Hepatocyte (in vitro differentiated cells): ENCODE results near the gene CPNE4. TPM values are rescaled to one million over a fixed set of nuclear protein-coding genes. Genes with fewer than 3 reads are reported as not detected.

Source experiments
- DNase-seq: peaks from one replicate; pipeline ENCODE4 v3.0.0-alpha.2; 2016; ENCODE audit warnings: low spot score
- H2AFZ ChIP-seq: fragments of 200-600 bp; sonication (generic); 2 replicates; pipeline ENCODE4 v1.6.0; 2016; ENCODE audit warnings: antibody characterized with exemption, mild to moderate bottlenecking
- H3K27ac ChIP-seq: fragments of 200-600 bp; sonication (generic); 2 replicates; pipeline ENCODE4 v1.5.1; 2016; ENCODE audit warnings: mild to moderate bottlenecking
- H3K27me3 ChIP-seq: fragments of 200-600 bp; sonication (generic); 2 replicates; pipeline ENCODE4 v1.6.1; 2016
- H3K36me3 ChIP-seq: fragments of 200-600 bp; sonication (generic); replicated peaks from 2 replicates; pipeline ENCODE4 v1.5.1; 2016; ENCODE audit warnings: low read depth; ENCODE audit not compliant: insufficient read depth
- H3K4me1 ChIP-seq: fragments of 200-600 bp; sonication (generic); 2 replicates; pipeline ENCODE4 v1.5.1; 2016; ENCODE audit warnings: mild to moderate bottlenecking, moderate library complexity; ENCODE audit not compliant: insufficient read depth
- H3K4me2 ChIP-seq: fragments of 200-600 bp; sonication (generic); 2 replicates; pipeline ENCODE4 v1.6.0; 2016
- H3K4me3 ChIP-seq: fragments of 200-600 bp; sonication (generic); 2 replicates; pipeline ENCODE4 v1.5.1; 2016; ENCODE audit warnings: mild to moderate bottlenecking
- H3K79me2 ChIP-seq: fragments of 200-600 bp; sonication (generic); 2 replicates; pipeline ENCODE4 v1.6.0; 2017; ENCODE audit warnings: mild to moderate bottlenecking
- H3K9me2 ChIP-seq: fragments of 200-600 bp; sonication (generic); replicated peaks from 2 replicates; pipeline ENCODE4 v1.6.0; 2017; ENCODE audit warnings: mild to moderate bottlenecking; ENCODE audit not compliant: insufficient read depth
- H3K9me3 ChIP-seq: fragments of 200-600 bp; sonication (generic); 2 replicates; pipeline ENCODE4 v1.5.1; 2016; ENCODE audit warnings: low read depth, mild to moderate bottlenecking
- H4K20me1 ChIP-seq: fragments of 200-600 bp; sonication (generic); 2 replicates; pipeline ENCODE4 v1.6.0; 2016; ENCODE audit warnings: mild to moderate bottlenecking; ENCODE audit not compliant: insufficient read depth, poor library complexity, severe bottlenecking
- CTCF ChIP-seq: fragments of 200-600 bp; sonication (generic); IDR thresholded peaks from 2 replicates; pipeline ENCODE4 v1.5.1; 2016; ENCODE audit warnings: antibody characterized with exemption, mild to moderate bottlenecking; ENCODE audit not compliant: poor library complexity
- EZH2 ChIP-seq: fragments of 200-600 bp; sonication (generic); IDR thresholded peaks from 2 replicates; pipeline ENCODE4 v1.6.1; 2016; ENCODE audit warnings: antibody characterized with exemption, mild to moderate bottlenecking, borderline replicate concordance
- EZH2phosphoT487 ChIP-seq: fragments of 200-600 bp; sonication (generic); IDR thresholded peaks from one replicate; pipeline ENCODE4 v1.6.1; 2018; ENCODE audit warnings: antibody characterized with exemption, mild to moderate bottlenecking, low read depth, moderate library complexity; ENCODE audit not compliant: unreplicated experiment, severe bottlenecking
- WGBS: methylation state at CpG from one replicate; pipeline ENCODE4 v1.1.6; 2016; ENCODE audit warnings: low lambda C conversion rate; ENCODE audit errors: missing lambda C conversion rate; 5-methylcytosine and 5-hydroxymethylcytosine counted together
- polyA plus RNA-seq: library from polyadenylated mRNA; unstranded; fragments of >200 nt; fragmentation: Nextera tagmentation; extraction: Ambion mirVana; gene quantifications from 2 replicates; pipeline ENCODE4 v1.2.1, GENCODE V29; 2016
- total RNA-seq: library from RNA; depleted of rRNA; stranded (reverse); fragments of >200 nt; gene quantifications from 2 replicates; pipeline ENCODE4 v1.2.3, GENCODE V29; 2014

The CPNE4 gene
- total and polyA plus RNA-seq, 2 experiments from 2014 or later = 0.37 to 0.52 TPM

GRCh38 chr3:131739211-131739610, 295.6 kb downstream of the CPNE4 start:
- Histone ChIP-seq H3K4me3 (no peak overlapping the region), H3K4me2 (no peak overlapping the region), H3K9me3 (no peaks in the 10 kb centered on the region), H3K4me1 (no peaks in the 10 kb centered on the region), H3K9me2 (no peaks in the 10 kb centered on the region), H4K20me1 (no peaks in the 10 kb centered on the region), H3K27me3 (no peaks in the 10 kb centered on the region), H2AFZ (no peak overlapping the region), H3K27ac (no peak overlapping the region), H3K36me3 (no peaks in the 10 kb centered on the region), H3K79me2 (no peaks in the 10 kb centered on the region)
- TF ChIP-seq EZH2 = no peak
- no peak for TF ChIP-seq CTCF
- no peak for TF ChIP-seq EZH2phosphoT487
- no peak for DNase-seq
- 40% methylated on average over 1 of the region's 1 CpG for WGBS

GRCh38 chr3:131738095-131738494, 296.7 kb downstream of the CPNE4 start:
- Histone ChIP-seq H3K4me2 (no peak overlapping the region), H3K36me3 (no peaks in the 10 kb centered on the region), H3K27ac (no peak overlapping the region), H3K9me2 (no peaks in the 10 kb centered on the region), H3K27me3 (no peaks in the 10 kb centered on the region), H3K79me2 (no peaks in the 10 kb centered on the region), H4K20me1 (no peaks in the 10 kb centered on the region), H2AFZ (no peak overlapping the region), H3K4me1 (no peaks in the 10 kb centered on the region), H3K4me3 (no peak overlapping the region), H3K9me3 (no peaks in the 10 kb centered on the region)
- TF ChIP-seq CTCF (no peak), EZH2phosphoT487 (no peak), EZH2 (no peak)
- DNase-seq = no peak
- 76% methylated on average over 2 of the region's 2 CpGs for WGBS

- H3K27me3 ChIP-seq = no peaks in the 10 kb centered on the region
- DNase-seq = no peak
- TF ChIP-seq EZH2phosphoT487 = no peak
- TF ChIP-seq EZH2 = no peak
- TF ChIP-seq CTCF = no peak
- H3K9me2 ChIP-seq = no peaks in the 10 kb centered on the region
- no peak overlapping the region for H3K4me2 ChIP-seq
- no peaks in the 10 kb centered on the region for H4K20me1 ChIP-seq
- no peaks in the 10 kb centered on the region for H3K4me1 ChIP-seq
- no peaks in the 10 kb centered on the region for H3K9me3 ChIP-seq
- no peak overlapping the region for H3K27ac ChIP-seq
- no peak overlapping the region for H2AFZ ChIP-seq
- H3K36me3 ChIP-seq = no peaks in the 10 kb centered on the region
- H3K4me3 ChIP-seq = no peak overlapping the region
- no peaks in the 10 kb centered on the region for H3K79me2 ChIP-seq
Observed at GRCh38 chr3:131735544-131735943, 299.3 kb downstream of the CPNE4 start.

- H3K4me1 ChIP-seq = no peaks in the 10 kb centered on the region
- H3K4me2 ChIP-seq = no peak overlapping the region
- H3K27ac ChIP-seq = no peak overlapping the region
- no peaks in the 10 kb centered on the region for H3K9me2 ChIP-seq
- H3K4me3 ChIP-seq = no peak overlapping the region
- DNase-seq = no peak
- H3K79me2 ChIP-seq = no peaks in the 10 kb centered on the region
- H4K20me1 ChIP-seq = no peaks in the 10 kb centered on the region
- no peak overlapping the region for H2AFZ ChIP-seq
- H3K27me3 ChIP-seq = no peaks in the 10 kb centered on the region
- TF ChIP-seq EZH2phosphoT487 (no peak), EZH2 (no peak), CTCF (no peak)
- no peaks in the 10 kb centered on the region for H3K36me3 ChIP-seq
- H3K9me3 ChIP-seq = no peaks in the 10 kb centered on the region
Observed at GRCh38 chr3:131735116-131735515, 299.7 kb downstream of the CPNE4 start.
